Neural cell (in vitro differentiated cells): ENCODE results near the gene DTHD1. TPM values are rescaled to one million over a fixed set of nuclear protein-coding genes. Genes with fewer than 3 reads are reported as not detected.

Experiments
- H2AFZ ChIP-seq: fragments of 200-600, 300-800 bp; sonication (generic), shearing (Covaris generic); 2 replicates; pipeline ENCODE4 v1.6.0; 2014; ENCODE audit warnings: low read depth, mild to moderate bottlenecking, antibody characterized with exemption, low read length, moderate library complexity
- H3F3A ChIP-seq: fragments of 200-600 bp; shearing (Covaris generic); 2 replicates; pipeline ENCODE4 v1.6.1; 2016; ENCODE audit warnings: mild to moderate bottlenecking, moderate library complexity, mixed read lengths, antibody characterized with exemption, low read length; ENCODE audit not compliant: insufficient read depth, poor library complexity, severe bottlenecking
- H3K27ac ChIP-seq: fragments of 200-600, 300-800 bp; sonication (generic), shearing (Covaris generic); 2 replicates; pipeline ENCODE4 v1.5.1; 2014; ENCODE audit warnings: mild to moderate bottlenecking, low read length, moderate library complexity
- H3K27me3 ChIP-seq: fragments of 300-800, 200-600 bp; sonication (generic), shearing (Covaris generic); 2 replicates; pipeline ENCODE4 v1.6.0; 2014; ENCODE audit warnings: mild to moderate bottlenecking, low read depth, low read length, moderate library complexity; ENCODE audit not compliant: insufficient read depth
- H3K36me3 ChIP-seq: fragments of 300-800, 200-600 bp; sonication (generic), shearing (Covaris generic); 2 replicates; pipeline ENCODE4 v1.5.1; 2014; ENCODE audit warnings: mild to moderate bottlenecking, antibody characterized with exemption, low read length, moderate library complexity; ENCODE audit not compliant: insufficient read depth
- H3K4me2 ChIP-seq: fragments of 300-800, 200-600 bp; sonication (generic), shearing (Covaris generic); 2 replicates; pipeline ENCODE4 v1.6.0; 2014; ENCODE audit warnings: mild to moderate bottlenecking, low read length
- H3K4me3 ChIP-seq: fragments of 300-800, 200-600 bp; sonication (generic), shearing (Covaris generic); 2 replicates; pipeline ENCODE4 v1.5.1; 2014; ENCODE audit warnings: mild to moderate bottlenecking, low read length, moderate library complexity
- H3K79me2 ChIP-seq: fragments of 200-600 bp; shearing (Covaris generic); replicated peaks from 2 replicates; pipeline ENCODE4 v1.6.0; 2014; ENCODE audit warnings: mild to moderate bottlenecking, low read length, moderate library complexity; ENCODE audit not compliant: insufficient read depth
- H3K9ac ChIP-seq: fragments of 300-800, 200-600 bp; sonication (generic), shearing (Covaris generic); 2 replicates; pipeline ENCODE4 v1.6.1; 2016; ENCODE audit warnings: mild to moderate bottlenecking, low read length, mixed read lengths
- H3K9me2 ChIP-seq: fragments of 200-600 bp; shearing (Covaris generic); 2 replicates; pipeline ENCODE4 v1.6.1; 2016; ENCODE audit warnings: mild to moderate bottlenecking, low read length, mixed read lengths; ENCODE audit not compliant: insufficient read depth
- H3K9me3 ChIP-seq: fragments of 200-600, 300-800 bp; sonication (generic), shearing (Covaris generic); 2 replicates; pipeline ENCODE4 v1.6.1; 2016; ENCODE audit warnings: mild to moderate bottlenecking, mixed run types, low read length, moderate library complexity, mixed read lengths
- H4K20me1 ChIP-seq: fragments of 200-600 bp; shearing (Covaris generic); 2 replicates; pipeline ENCODE4 v1.6.1; 2016; ENCODE audit warnings: mild to moderate bottlenecking, mixed run types; ENCODE audit not compliant: insufficient read depth
- CTCF ChIP-seq: fragments of 450-650 bp; IDR thresholded peaks from 2 replicates; pipeline ENCODE4 v1.5.1; 2014; ENCODE audit warnings: antibody characterized with exemption, mild to moderate bottlenecking, moderate library complexity; ENCODE audit not compliant: poor library complexity, severe bottlenecking
- EP300 ChIP-seq: fragments of 450-650 bp; conservative IDR thresholded peaks from 2 replicates; pipeline ENCODE4 v1.6.1; 2014; ENCODE audit warnings: antibody characterized with exemption, mild to moderate bottlenecking, moderate library complexity; ENCODE audit not compliant: poor library complexity, severe bottlenecking
- EZH2 ChIP-seq: fragments of 200-600, 300-800 bp; shearing (Covaris generic), sonication (generic); IDR thresholded peaks from 2 replicates; pipeline ENCODE4 v1.6.1; 2014; ENCODE audit warnings: antibody characterized with exemption, low read length, borderline replicate concordance, mild to moderate bottlenecking; ENCODE audit not compliant: insufficient read depth, poor library complexity, severe bottlenecking
- MXI1 ChIP-seq: fragments of 450-650 bp; conservative IDR thresholded peaks from 2 replicates; pipeline ENCODE4 v1.6.1; 2014; ENCODE audit warnings: antibody characterized with exemption, mild to moderate bottlenecking; ENCODE audit not compliant: poor library complexity, severe bottlenecking
- POLR2AphosphoS5 ChIP-seq: IDR thresholded peaks from 2 replicates; pipeline ENCODE4 v1.6.1; 2012
- RAD21 ChIP-seq: fragments of 450-650 bp; conservative IDR thresholded peaks from 2 replicates; pipeline ENCODE4 v1.6.1; 2014; ENCODE audit warnings: antibody characterized with exemption, mild to moderate bottlenecking, moderate library complexity
- REST ChIP-seq: IDR thresholded peaks from 2 replicates; pipeline ENCODE4 v1.6.1; 2012; ENCODE audit warnings: borderline replicate concordance
- SMC3 ChIP-seq: fragments of 450-650 bp; conservative IDR thresholded peaks from 2 replicates; pipeline ENCODE4 v1.6.1; 2014; ENCODE audit warnings: antibody characterized with exemption, mild to moderate bottlenecking, moderate library complexity; ENCODE audit not compliant: poor library complexity
- TAF1 ChIP-seq: IDR thresholded peaks from 2 replicates; pipeline ENCODE4 v1.6.1; 2012; ENCODE audit warnings: low read depth
- polyA plus RNA-seq: library from polyadenylated mRNA; depleted of rRNA; stranded (reverse); fragments of >200 nt; gene quantifications from 2 replicates; pipeline ENCODE4 v1.2.3, GENCODE V29; 2014

The DTHD1 gene
- polyA plus RNA-seq, 1 donor from 2014 or later = not detected

GRCh38 chr4:36317721-36318120 lies 36.3 kb downstream of the DTHD1 start:
- Histone ChIP-seq H3K36me3 (no peaks in the 10 kb centered on the region), H3K9me2 (no peaks in the 10 kb centered on the region), H3F3A (no peaks in the 10 kb centered on the region), H3K27ac (no peak overlapping the region), H2AFZ (no peak overlapping the region), H3K4me2 (no peak overlapping the region), H3K79me2 (no peaks in the 10 kb centered on the region), H3K4me3 (no peak overlapping the region), H3K9me3 (no peaks in the 10 kb centered on the region), H4K20me1 (no peaks in the 10 kb centered on the region), H3K27me3 (no peaks in the 10 kb centered on the region), H3K9ac (no peak overlapping the region)
- TF ChIP-seq POLR2AphosphoS5 = no peak
- no peak for TF ChIP-seq TAF1
- TF ChIP-seq CTCF = no peak
- no peak for TF ChIP-seq EZH2
- no peak for TF ChIP-seq EP300
- no peak for TF ChIP-seq REST
- no peak for TF ChIP-seq SMC3
- TF ChIP-seq RAD21 = no peak
- TF ChIP-seq MXI1 = no peak

- Histone ChIP-seq H3K9me3 (no peaks in the 10 kb centered on the region), H3K79me2 (no peaks in the 10 kb centered on the region), H3K36me3 (no peaks in the 10 kb centered on the region), H3K9ac (no peak overlapping the region), H3K9me2 (no peaks in the 10 kb centered on the region), H3F3A (no peaks in the 10 kb centered on the region), H3K4me2 (no peak overlapping the region), H2AFZ (no peak overlapping the region), H4K20me1 (no peaks in the 10 kb centered on the region), H3K27me3 (no peaks in the 10 kb centered on the region), H3K27ac (no peak overlapping the region), H3K4me3 (no peak overlapping the region)
- TF ChIP-seq CTCF (no peak), SMC3 (no peak), REST (no peak), EP300 (no peak), MXI1 (no peak), EZH2 (no peak), RAD21 (no peak), POLR2AphosphoS5 (no peak), TAF1 (no peak)
Measured at GRCh38 chr4:36320117-36320896, 38.9 kb downstream of the DTHD1 start.
